ENCODE results near the gene SZRD1. TPM values are rescaled to one million over a fixed set of nuclear protein-coding genes. Genes with fewer than 3 reads are reported as not detected.

SZRD1 gene
- total and polyA plus RNA-seq, 9 of the 15 experiments (the other 6 are each of a cell fraction or from before 2014, with no cell fraction given) = 3.9 to 149 (median 82.5) TPM

DNA sequence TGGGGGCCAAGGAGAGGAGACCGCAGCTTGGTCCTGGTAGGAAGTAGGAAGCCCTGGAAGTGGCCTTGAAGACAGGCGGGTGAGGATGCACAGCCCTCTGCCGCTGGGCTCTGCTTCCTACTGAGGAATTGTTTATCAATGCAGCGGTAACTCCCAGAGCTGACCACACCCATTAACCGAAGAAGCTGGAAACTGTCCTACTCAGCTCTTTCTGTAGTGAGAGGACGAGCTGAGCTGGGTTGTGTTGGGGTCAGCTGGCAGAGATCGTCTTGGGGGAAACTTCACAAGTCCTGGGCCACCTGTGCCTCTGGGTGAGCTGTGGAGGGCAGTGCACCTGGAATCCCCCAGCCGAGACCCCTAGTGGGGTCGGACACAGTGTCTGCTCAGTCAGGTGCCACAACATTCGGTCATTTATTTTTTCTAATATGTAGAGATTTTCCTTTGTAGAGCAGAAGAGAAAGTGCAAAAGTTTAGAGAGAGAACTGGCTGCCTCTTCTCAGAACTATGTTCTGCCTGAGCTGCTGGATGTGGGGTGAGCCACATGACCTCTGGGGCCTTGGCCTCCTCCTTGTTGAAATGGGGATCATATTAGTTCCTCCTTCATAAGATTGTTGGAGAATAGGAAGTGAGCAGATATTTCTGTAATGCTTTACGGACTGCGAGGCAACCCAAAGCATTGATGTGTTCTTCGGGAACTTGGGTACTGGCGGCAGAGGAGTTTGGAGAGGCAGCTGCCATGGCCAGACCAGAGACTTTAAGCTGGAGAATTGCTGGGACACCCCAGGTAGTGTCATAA lies 77.1 kb downstream of the SZRD1 start (continued):
- TF ChIP-seq NR2C2 (CRISPR knock-in tag; IDR thresholded peaks at IDR 0.05) = no peak
- peak; percentile 30; the same call in 1 of the 2 replicates for TF ChIP-seq NR2C2 (tag; IDR thresholded peaks at IDR 0.05)
- no peak for TF ChIP-seq HNRNPUL1 (IDR thresholded peaks at IDR 0.05; ENCODE audit: low read length)
- no peak for TF ChIP-seq ZNF583 (CRISPR knock-in tag; IDR thresholded peaks at IDR 0.05)
- TF ChIP-seq SRSF9 (IDR thresholded peaks at IDR 0.05; ENCODE audit: borderline replicate concordance, low read depth, low read length) = no peak
- TF ChIP-seq KLF1 (tag; IDR thresholded peaks at IDR 0.05) = 0 out of 2 replicates have a peak, but pooled peaks have one; percentile 34
- TF ChIP-seq C11orf30 (IDR thresholded peaks at IDR 0.05; ENCODE audit: low read depth) = peak; percentile 97
- TF ChIP-seq CCAR2 (IDR thresholded peaks at IDR 0.05; ENCODE audit: low read depth, low read length) = no peak
- peak; percentile 26 for TF ChIP-seq TAF1 (IDR thresholded peaks at IDR 0.05; ENCODE audit: control insufficient read depth, extremely low read depth, insufficient read depth, low read length, severe bottlenecking)
- no peak for TF ChIP-seq CHD1 (IDR thresholded peaks at IDR 0.05; ENCODE audit: low read length)
- TF ChIP-seq FOSL1 (tag; conservative IDR thresholded peaks at IDR 0.05) = no peak
- no peak for TF ChIP-seq SIX5 (IDR thresholded peaks at IDR 0.05; ENCODE audit: borderline replicate concordance in 1 of 2, insufficient read depth in 1 of 2, low read depth in 1 of 2, low read length in 2 of 2)
- TF ChIP-seq ZNF232 (CRISPR knock-in tag; IDR thresholded peaks at IDR 0.05) = no peak
- no peak for TF ChIP-seq ZBTB1 (CRISPR knock-in tag; IDR thresholded peaks at IDR 0.05; ENCODE audit: borderline replicate concordance, low read depth)
- peak; percentile 92 for TF ChIP-seq MAFG (tag; conservative IDR thresholded peaks at IDR 0.05)
- TF ChIP-seq TBP (optimal IDR thresholded peaks at IDR 0.05; ENCODE audit: low read depth, low read length) = peak; percentile 68
- TF ChIP-seq, protein P1, sequence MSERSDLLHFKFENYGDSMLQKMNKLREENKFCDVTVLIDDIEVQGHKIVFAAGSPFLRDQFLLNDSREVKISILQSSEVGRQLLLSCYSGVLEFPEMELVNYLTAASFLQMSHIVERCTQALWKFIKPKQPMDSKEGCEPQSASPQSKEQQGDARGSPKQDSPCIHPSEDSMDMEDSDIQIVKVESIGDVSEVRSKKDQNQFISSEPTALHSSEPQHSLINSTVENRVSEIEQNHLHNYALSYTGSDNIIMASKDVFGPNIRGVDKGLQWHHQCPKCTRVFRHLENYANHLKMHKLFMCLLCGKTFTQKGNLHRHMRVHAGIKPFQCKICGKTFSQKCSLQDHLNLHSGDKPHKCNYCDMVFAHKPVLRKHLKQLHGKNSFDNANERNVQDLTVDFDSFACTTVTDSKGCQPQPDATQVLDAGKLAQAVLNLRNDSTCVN (CRISPR knock-in tag; IDR thresholded peaks at IDR 0.05) = no peak
- TF ChIP-seq, protein P2, sequence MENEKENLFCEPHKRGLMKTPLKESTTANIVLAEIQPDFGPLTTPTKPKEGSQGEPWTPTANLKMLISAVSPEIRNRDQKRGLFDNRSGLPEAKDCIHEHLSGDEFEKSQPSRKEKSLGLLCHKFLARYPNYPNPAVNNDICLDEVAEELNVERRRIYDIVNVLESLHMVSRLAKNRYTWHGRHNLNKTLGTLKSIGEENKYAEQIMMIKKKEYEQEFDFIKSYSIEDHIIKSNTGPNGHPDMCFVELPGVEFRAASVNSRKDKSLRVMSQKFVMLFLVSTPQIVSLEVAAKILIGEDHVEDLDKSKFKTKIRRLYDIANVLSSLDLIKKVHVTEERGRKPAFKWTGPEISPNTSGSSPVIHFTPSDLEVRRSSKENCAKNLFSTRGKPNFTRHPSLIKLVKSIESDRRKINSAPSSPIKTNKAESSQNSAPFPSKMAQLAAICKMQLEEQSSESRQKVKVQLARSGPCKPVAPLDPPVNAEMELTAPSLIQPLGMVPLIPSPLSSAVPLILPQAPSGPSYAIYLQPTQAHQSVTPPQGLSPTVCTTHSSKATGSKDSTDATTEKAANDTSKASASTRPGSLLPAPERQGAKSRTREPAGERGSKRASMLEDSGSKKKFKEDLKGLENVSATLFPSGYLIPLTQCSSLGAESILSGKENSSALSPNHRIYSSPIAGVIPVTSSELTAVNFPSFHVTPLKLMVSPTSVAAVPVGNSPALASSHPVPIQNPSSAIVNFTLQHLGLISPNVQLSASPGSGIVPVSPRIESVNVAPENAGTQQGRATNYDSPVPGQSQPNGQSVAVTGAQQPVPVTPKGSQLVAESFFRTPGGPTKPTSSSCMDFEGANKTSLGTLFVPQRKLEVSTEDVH (IDR thresholded peaks at IDR 0.05; ENCODE audit: low read depth, partially characterized antibody) = no peak
- no peak for TF ChIP-seq ZFP1 (CRISPR knock-in tag; IDR thresholded peaks at IDR 0.05)
- no peak for TF ChIP-seq TCFL5 (CRISPR knock-in tag; conservative IDR thresholded peaks at IDR 0.05)
- no peak for TF ChIP-seq RBM25 (IDR thresholded peaks at IDR 0.05; ENCODE audit: low read depth, low read length, severe bottlenecking)
- TF ChIP-seq, protein P3, sequence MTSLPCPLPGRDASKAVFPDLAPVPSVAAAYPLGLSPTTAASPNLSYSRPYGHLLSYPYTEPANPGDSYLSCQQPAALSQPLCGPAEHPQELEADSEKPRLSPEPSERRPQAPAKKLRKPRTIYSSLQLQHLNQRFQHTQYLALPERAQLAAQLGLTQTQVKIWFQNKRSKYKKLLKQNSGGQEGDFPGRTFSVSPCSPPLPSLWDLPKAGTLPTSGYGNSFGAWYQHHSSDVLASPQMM (CRISPR knock-in tag; IDR thresholded peaks at IDR 0.05) = no peak
- TF ChIP-seq ZNF316 (IDR thresholded peaks at IDR 0.05) = peak; percentile 98
- TF ChIP-seq SRF (CRISPR knock-in tag; IDR thresholded peaks at IDR 0.05) = 0 out of 4 replicates have a peak, but pooled peaks of 1 of the 2 experiments have one; percentile 1
- peak in 1 of 2 experiments; percentile 73; a peak in 2 of 4 replicates for TF ChIP-seq RCOR1 (IDR thresholded peaks at IDR 0.05; ENCODE audit: borderline replicate concordance in 1 of 2, low read depth in 2 of 2, low read length in 2 of 2)
